Endothelial cell of umbilical vein (primary cell): ENCODE results near the gene IFIT3.

Experiments used
- CTCF ChIP-seq, 2 donors: IDR thresholded peaks; 1 replicate in 1 of 2; 2 replicates in 1 of 2; pipeline ENCODE4 v1.5.1; 2011; ENCODE audit warnings: low read length in 2 of 2, mild to moderate bottlenecking in 2 of 2, moderate library complexity in 2 of 2, control low read depth in 1 of 2, inconsistent platforms in 1 of 2, low read depth in 1 of 2; ENCODE audit not compliant: insufficient read depth in 1 of 2; ENCODE audit errors: extremely low read depth in 1 of 2
- JUN ChIP-seq: IDR thresholded peaks from 2 replicates; pipeline ENCODE4 v1.6.1; 2011; ENCODE audit warnings: borderline replicate concordance, low read depth; ENCODE audit not compliant: insufficient read length, insufficient read depth
- MAX ChIP-seq: IDR thresholded peaks from 2 replicates; pipeline ENCODE4 v1.6.1; 2011; ENCODE audit not compliant: insufficient read depth, insufficient read length

DNA sequence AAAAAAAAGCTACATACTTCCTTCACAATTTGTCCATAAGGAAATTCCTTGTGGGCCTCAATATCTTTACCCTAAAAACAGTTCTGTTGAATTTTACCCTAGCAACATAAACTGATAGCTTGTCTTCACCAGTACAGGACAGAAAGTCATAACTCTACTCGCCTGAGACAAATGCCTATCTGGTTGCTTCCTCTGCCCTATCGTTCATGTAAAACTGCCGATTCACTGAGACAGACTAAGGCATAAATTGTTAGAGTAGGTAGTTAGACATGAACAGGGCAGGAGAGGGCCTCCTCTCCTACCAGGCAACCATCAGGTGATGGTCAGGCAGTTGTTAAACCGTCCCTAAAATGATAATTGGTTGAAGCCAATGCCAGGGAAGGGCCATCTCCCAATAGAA lies 25.0 kb downstream of the IFIT3 start:
- TF ChIP-seq CTCF (IDR thresholded peaks at IDR 0.05; ENCODE audit: extremely low read depth in 1 of 2, insufficient read depth in 1 of 2, low read depth in 1 of 2, low read length in 2 of 2), result no peak
- TF ChIP-seq MAX, result no peak
- TF ChIP-seq JUN, result no peak
